GM12872 (cell line): Measurements from ENCODE around the gene HOXA13.

Experiments used
- CTCF ChIP-seq: IDR thresholded peaks from 3 replicates; pipeline ENCODE4 v1.5.1; 2011; ENCODE audit warnings: low read depth, mild to moderate bottlenecking, low read length, moderate library complexity; ENCODE audit not compliant: insufficient read depth

The HOXA13 gene

GRCh38 chr7:27208998-27209397 lies 9.1 kb upstream of the HOXA13 start:
- no peak for TF ChIP-seq CTCF

- no peak for TF ChIP-seq CTCF
Observed at GRCh38 chr7:27207348-27207985, 7.6 kb upstream of the HOXA13 start.

- TF ChIP-seq CTCF, result no peak
Observed at GRCh38 chr7:27205325-27206280, 5.7 kb upstream of the HOXA13 start.

GRCh38 chr7:27204851-27205322 lies 5.0 kb upstream of the HOXA13 start:
- no peak for TF ChIP-seq CTCF

- no peak for TF ChIP-seq CTCF
Observed at GRCh38 chr7:27203964-27204594, 4.2 kb upstream of the HOXA13 start.

GRCh38 chr7:27203365-27203953 lies 3.6 kb upstream of the HOXA13 start:
- TF ChIP-seq CTCF, result no peak

- no peak for TF ChIP-seq CTCF
Observed at GRCh38 chr7:27202862-27203134, 2.9 kb upstream of the HOXA13 start.
